Adipose tissue (tissue), 3 donors: ENCODE data around the gene KNTC1. TPM values are rescaled to one million over a fixed set of nuclear protein-coding genes. Genes with fewer than 3 reads are reported as not detected.
"Not testable (repeated sequence)": the region's sequence is repeated elsewhere in the genome, so short reads cannot be mapped to it uniquely, and the experiment has no call there.

Experiments used
- H3K27ac ChIP-seq: one replicate; pipeline ENCODE4 v1.5.1; 2013; ENCODE audit warnings: low read depth, low read length
- WGBS, 3 donors: extraction: QIAGEN DNeasy Blood & Tissue Kit; methylation state at CpG; one replicate each; pipeline ENCODE4 v1.1.7; 2013; 5-methylcytosine and 5-hydroxymethylcytosine counted together
- polyA plus RNA-seq, 3 donors: library from polyadenylated mRNA; stranded (reverse); fragments of 200-250 nt; gene quantifications; one replicate each; pipeline ENCODE4 v1.2.3, GENCODE V29; 2013
- donor health status: healthy with polysubstance abuse.
- donor health status: Bipolar disorder and iron deficiency.
- donor health status: healthy.

The KNTC1 gene
- polyA plus RNA-seq, 3 donors = 3.0 to 6.0 (median 4.7) TPM

GRCh38 chr12:122610207-122610606 is 83.2 kb downstream of the KNTC1 start:
- WGBS, 3 donors = 89 to 96% (median 90%) methylated on average over 5 of the region's 5 CpGs
- H3K27ac ChIP-seq = no peak overlapping the region

DNA sequence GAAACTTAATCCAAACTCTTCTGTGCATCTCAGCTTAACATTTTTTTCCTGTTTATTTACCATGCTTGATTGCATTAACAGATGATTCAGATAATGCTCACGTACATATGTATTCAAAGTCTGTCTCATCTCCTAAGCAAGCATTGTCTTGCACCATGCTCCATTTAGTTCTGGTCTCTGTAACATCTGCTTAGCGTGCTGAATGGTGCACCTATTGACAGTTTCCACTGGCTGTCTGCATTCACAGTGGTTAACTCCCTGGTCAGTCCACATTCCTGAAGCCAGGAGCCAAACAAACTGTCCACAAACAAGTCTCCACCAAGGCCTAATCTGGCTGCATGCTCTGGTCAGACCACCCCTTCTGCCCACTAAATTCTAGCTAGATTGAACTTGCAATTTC is 83.9 kb downstream of the KNTC1 start:
- WGBS, 3 donors = 78 to 96% (median 96%) methylated on average over 2 of the region's 2 CpGs
- no peak overlapping the region for H3K27ac ChIP-seq

DNA sequence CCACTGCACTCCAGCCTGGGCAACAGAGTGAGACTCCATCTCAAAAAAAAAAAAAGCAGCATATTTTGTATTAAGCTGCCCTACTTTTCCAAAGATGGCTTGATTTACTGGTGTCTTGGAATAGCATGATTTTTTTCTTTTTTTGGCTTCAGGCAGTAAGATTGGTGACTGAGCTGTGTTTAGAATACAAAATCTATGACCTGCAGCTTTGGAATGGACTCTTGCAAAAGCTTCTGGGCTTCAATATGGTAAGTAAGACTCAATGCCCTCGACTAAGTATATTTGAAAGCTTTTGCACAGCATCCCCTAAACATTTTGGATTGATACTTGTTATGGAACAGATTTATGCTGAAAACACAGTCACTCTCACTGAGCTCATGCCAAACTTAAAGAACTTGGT is 87.8 kb downstream of the KNTC1 start:
- no peak overlapping the region for H3K27ac ChIP-seq
- 95 to 97% (median 96%) methylated on average over 1 of the region's 1 CpG for WGBS, 3 donors

DNA sequence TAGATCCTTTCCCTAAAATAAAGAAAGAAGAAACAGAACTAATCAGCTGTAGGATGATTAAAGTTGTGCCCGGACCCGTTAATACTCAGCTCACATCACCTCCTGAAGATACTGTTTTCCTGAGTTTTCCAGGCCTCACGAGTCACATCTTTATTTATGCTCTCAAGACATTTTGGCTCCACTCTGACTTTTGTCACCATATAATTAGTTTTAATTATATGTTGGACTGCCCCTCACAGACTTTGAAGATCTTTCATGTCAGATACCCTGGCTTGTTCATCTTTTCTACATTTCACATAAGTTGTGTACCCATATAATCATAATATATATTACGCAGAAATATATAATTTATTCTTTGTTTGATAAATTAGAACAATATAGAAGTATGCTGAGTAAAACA is 88.7 kb downstream of the KNTC1 start:
- 70 to 85% (median 78%) methylated on average over 4 of the region's 4 CpGs for WGBS, 3 donors
- no peak overlapping the region for H3K27ac ChIP-seq

GRCh38 chr12:122635471-122635870 is 108.4 kb downstream of the KNTC1 start:
- 59 to 77% (median 74%) methylated on average over 5 of the region's 5 CpGs for WGBS, 3 donors

GRCh38 chr12:122643207-122643805 is 116.3 kb downstream of the KNTC1 start:
- H3K27ac ChIP-seq = no peak overlapping the region
- 58 to 83% (median 69%) methylated on average over 7 of the region's 7 CpGs for WGBS, 3 donors

More at GRCh38 chr12:122635471-122635870, 108.4 kb downstream of the KNTC1 start:
- no peak overlapping the region for H3K27ac ChIP-seq

- no peak overlapping the region for H3K27ac ChIP-seq
- WGBS, 3 donors = 37 to 70% (median 50%) methylated on average over 8 of the region's 8 CpGs
Observed at GRCh38 chr12:122646517-122647217, 119.6 kb downstream of the KNTC1 start.

- no peak overlapping the region for H3K27ac ChIP-seq
- WGBS, 3 donors = 57 to 82% (median 75%) methylated on average over 11 of the region's 11 CpGs
Observed at GRCh38 chr12:122651520-122652224, 124.6 kb downstream of the KNTC1 start.

GRCh38 chr12:122653291-122653690 is 126.2 kb downstream of the KNTC1 start:
- 92 to 95% (median 93%) methylated on average over 8 of the region's 8 CpGs for WGBS, 3 donors
- not testable (repeated sequence) for H3K27ac ChIP-seq

DNA sequence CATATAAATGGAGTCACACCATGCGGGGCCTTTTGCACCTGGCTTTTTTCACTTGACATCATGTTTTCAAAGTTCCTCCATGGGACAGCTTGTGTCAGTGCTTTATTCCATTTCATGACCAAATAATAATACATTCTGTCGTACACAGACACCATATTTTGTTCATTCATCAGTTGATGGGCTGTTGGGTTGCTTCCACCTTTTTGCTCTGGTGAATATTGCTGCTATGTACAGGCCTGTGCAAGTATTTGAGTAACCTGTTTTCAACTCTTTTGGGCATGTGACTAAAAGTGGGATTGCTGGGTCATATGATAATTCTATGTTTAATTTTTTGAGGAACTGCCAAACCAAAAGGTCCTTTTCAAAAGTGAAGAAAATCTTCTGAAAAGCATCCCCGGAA is 129.2 kb downstream of the KNTC1 start:
- H3K27ac ChIP-seq = no peak overlapping the region
- 92 to 97% (median 93%) methylated on average over 3 of the region's 3 CpGs for WGBS, 3 donors

- WGBS, 3 donors = 53 to 82% (median 57%) methylated on average over 6 of the region's 6 CpGs
- H3K27ac ChIP-seq = no peak overlapping the region
Observed at GRCh38 chr12:122659579-122659978, 132.5 kb downstream of the KNTC1 start.

- 77 to 92% (median 85%) methylated on average over 16 of the region's 16 CpGs for WGBS, 3 donors
Observed at GRCh38 chr12:122661246-122661645, 134.2 kb downstream of the KNTC1 start.

GRCh38 chr12:122661938-122662337 is 134.9 kb downstream of the KNTC1 start:
- 93 to 95% (median 94%) methylated on average over 3 of the region's 3 CpGs for WGBS, 3 donors
- no peak overlapping the region for H3K27ac ChIP-seq

More at GRCh38 chr12:122661246-122661645, 134.2 kb downstream of the KNTC1 start:
- no peak overlapping the region for H3K27ac ChIP-seq

GRCh38 chr12:122665349-122665748 is 138.3 kb downstream of the KNTC1 start:
- H3K27ac ChIP-seq = no peak overlapping the region
- 80 to 87% (median 85%) methylated on average over 8 of the region's 8 CpGs for WGBS, 3 donors

DNA sequence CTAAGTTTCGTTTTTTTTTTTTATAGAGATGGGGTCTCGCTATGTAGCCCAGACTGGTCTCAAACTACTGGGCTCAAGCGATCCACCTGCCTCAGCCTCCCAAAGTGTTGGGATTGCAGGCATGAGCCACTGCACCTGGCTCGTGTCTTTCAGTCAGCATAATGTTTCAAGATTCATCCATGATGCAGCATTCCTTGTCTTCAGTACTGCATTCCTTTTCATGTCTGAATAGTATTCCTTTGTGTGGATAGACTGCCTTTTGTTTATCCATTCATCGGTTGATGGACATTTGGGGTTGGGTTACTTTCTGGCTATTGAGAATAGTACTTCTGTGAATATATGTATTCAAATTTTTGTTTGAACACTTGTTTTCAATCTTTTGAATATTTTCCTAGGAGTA is 138.7 kb downstream of the KNTC1 start:
- WGBS, 3 donors = 94 to 97% (median 95%) methylated on average over 5 of the region's 5 CpGs
- H3K27ac ChIP-seq = no peak overlapping the region

- H3K27ac ChIP-seq = no peak overlapping the region
- 86 to 94% (median 89%) methylated on average over 2 of the region's 2 CpGs for WGBS, 3 donors
Observed at GRCh38 chr12:122668268-122668667, 141.2 kb downstream of the KNTC1 start.

DNA sequence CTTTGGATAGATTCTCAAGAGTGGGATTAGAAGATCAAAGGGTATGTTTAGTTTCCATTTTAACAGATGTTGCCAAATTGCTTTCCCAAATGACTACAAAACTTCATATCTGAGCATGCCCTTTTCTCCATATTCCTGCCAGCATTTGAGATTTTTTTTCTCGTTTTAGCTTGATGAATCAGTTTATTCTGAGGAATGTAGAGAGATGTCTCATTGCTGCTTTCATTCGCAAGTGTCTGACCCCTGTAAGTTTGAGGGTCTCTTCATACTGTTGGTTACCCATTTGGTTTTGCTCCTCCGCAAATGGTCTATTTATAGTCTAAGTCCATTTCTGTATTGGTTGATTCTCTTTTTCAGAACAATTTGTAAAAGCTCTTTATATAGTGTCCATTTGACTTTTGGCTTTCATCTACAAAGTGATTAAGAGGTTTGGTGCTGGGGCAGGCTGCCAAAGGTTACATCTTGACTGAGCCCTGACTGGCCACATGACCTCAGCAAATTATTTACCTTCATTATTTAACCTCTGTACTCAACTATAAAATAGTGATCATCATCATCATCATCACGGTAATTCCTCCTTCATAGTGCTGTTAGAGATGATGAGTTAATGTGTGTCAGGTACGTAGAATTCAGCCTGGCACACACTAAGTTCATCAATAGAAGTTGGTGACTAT is 142.5 kb downstream of the KNTC1 start:
- WGBS, 3 donors = 54 to 68% (median 60%) methylated on average over 5 of the region's 5 CpGs
- no peak overlapping the region for H3K27ac ChIP-seq

DNA sequence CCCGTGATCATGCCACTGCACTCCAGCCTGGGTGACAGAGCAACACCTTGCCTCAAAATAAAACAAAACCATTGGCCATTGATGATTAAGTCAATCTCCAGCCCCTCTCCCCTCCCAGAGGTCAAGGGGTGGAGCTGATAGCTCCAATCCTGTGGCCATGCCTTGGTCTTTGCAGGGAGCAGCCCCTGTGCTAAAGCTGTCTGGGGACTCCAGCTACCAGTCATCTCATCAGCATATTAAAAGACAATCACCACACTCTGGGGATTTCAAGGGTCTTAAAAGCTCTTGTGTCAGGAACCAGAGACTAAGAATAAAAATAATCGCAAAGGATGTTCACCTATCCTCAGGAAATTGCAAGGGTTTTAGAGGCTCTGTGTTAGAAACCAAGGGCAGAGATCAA is 145.5 kb downstream of the KNTC1 start:
- no peak overlapping the region for H3K27ac ChIP-seq
- 82 to 88% (median 84%) methylated on average over 2 of the region's 2 CpGs for WGBS, 3 donors
